Astrocyte of the cerebellum (primary cell): ENCODE data around the gene PANK3.
A peak's percentile ranks its signal among the peaks of the same experiment; 100 is the strongest.
"Not testable (repeated sequence)": the region's sequence is repeated elsewhere in the genome, so short reads cannot be mapped to it uniquely, and the experiment has no call there.

Experiments
- DNase-seq: peaks from one replicate; pipeline ENCODE4 v3.0.0-alpha.2; 2011; ENCODE audit warnings: low read depth
- H3K4me3 ChIP-seq: 2 replicates; pipeline ENCODE4 v1.5.1; 2011; ENCODE audit warnings: mild to moderate bottlenecking, low read depth, low read length, moderate library complexity
- CTCF ChIP-seq: IDR thresholded peaks from 2 replicates; pipeline ENCODE4 v1.5.1; 2012; ENCODE audit warnings: low read length, low read depth, moderate library complexity, mild to moderate bottlenecking; ENCODE audit errors: missing control alignments
- in situ Hi-C: cut with HindIII; loops from 2 replicates; pipeline ENCODE4 v1.10.0; 2017; ENCODE audit warnings: low sequenced_read_pairs

The PANK3 gene

GRCh38 chr5:168562279-168562678 lies 16.9 kb downstream of the PANK3 start:
- TF ChIP-seq CTCF = no peak
- in situ Hi-C loops = no loop called here
- DNase-seq = no peak
- H3K4me3 ChIP-seq = no peak overlapping the region

GRCh38 chr5:168557389-168557788 lies 21.8 kb downstream of the PANK3 start:
- no peak for DNase-seq
- in situ Hi-C loops = no loop called here
- TF ChIP-seq CTCF = no peak
- no peak overlapping the region for H3K4me3 ChIP-seq

- TF ChIP-seq CTCF = no peak
- no peak overlapping the region for H3K4me3 ChIP-seq
- DNase-seq = no peak
- in situ Hi-C loops = no loop called here
These were observed 25.6 kb downstream of the PANK3 start for GRCh38 chr5:168553377-168554130.

- in situ Hi-C loops = no loop called here
These were observed 27.0 kb downstream of the PANK3 start for GRCh38 chr5:168552146-168552545.

GRCh38 chr5:168550656-168551055 lies 28.5 kb downstream of the PANK3 start:
- H3K4me3 ChIP-seq = no peak overlapping the region
- in situ Hi-C loops = no loop called here
- TF ChIP-seq CTCF = no peak
- DNase-seq = no peak

More at GRCh38 chr5:168552146-168552545, 27.0 kb downstream of the PANK3 start:
- no peak overlapping the region for H3K4me3 ChIP-seq
- DNase-seq = peak; percentile 98
- TF ChIP-seq CTCF = no peak

- no peak for DNase-seq
- H3K4me3 ChIP-seq = no peak overlapping the region
- TF ChIP-seq CTCF = no peak
- in situ Hi-C loops = no loop called here
These were observed 29.6 kb downstream of the PANK3 start for GRCh38 chr5:168549554-168549953.

- TF ChIP-seq CTCF = no peak
- H3K4me3 ChIP-seq = no peak overlapping the region
- DNase-seq = no peak
- in situ Hi-C loops = no loop called here
These were observed 42.0 kb downstream of the PANK3 start for GRCh38 chr5:168537176-168537575.

- DNase-seq, H3K4me3 ChIP-seq, in situ Hi-C loops: not testable (repeated sequence)
These were observed 44.8 kb downstream of the PANK3 start for GRCh38 chr5:168534351-168534750.
